Hepatocyte (in vitro differentiated cells): ENCODE measurements around the gene ABHD17A. TPM values are rescaled to one million over a fixed set of nuclear protein-coding genes. Genes with fewer than 3 reads are reported as not detected.

Experiments used
- DNase-seq: peaks from one replicate; pipeline ENCODE4 v3.0.0-alpha.2; 2016; ENCODE audit warnings: low spot score
- H2AFZ ChIP-seq: fragments of 200-600 bp; sonication (generic); 2 replicates; pipeline ENCODE4 v1.6.0; 2016; ENCODE audit warnings: antibody characterized with exemption, mild to moderate bottlenecking
- H3K27ac ChIP-seq: fragments of 200-600 bp; sonication (generic); 2 replicates; pipeline ENCODE4 v1.5.1; 2016; ENCODE audit warnings: mild to moderate bottlenecking
- H3K27me3 ChIP-seq: fragments of 200-600 bp; sonication (generic); 2 replicates; pipeline ENCODE4 v1.6.1; 2016
- H3K36me3 ChIP-seq: fragments of 200-600 bp; sonication (generic); replicated peaks from 2 replicates; pipeline ENCODE4 v1.5.1; 2016; ENCODE audit warnings: low read depth; ENCODE audit not compliant: insufficient read depth
- H3K4me1 ChIP-seq: fragments of 200-600 bp; sonication (generic); 2 replicates; pipeline ENCODE4 v1.5.1; 2016; ENCODE audit warnings: mild to moderate bottlenecking, moderate library complexity; ENCODE audit not compliant: insufficient read depth
- H3K4me2 ChIP-seq: fragments of 200-600 bp; sonication (generic); 2 replicates; pipeline ENCODE4 v1.6.0; 2016
- H3K4me3 ChIP-seq: fragments of 200-600 bp; sonication (generic); 2 replicates; pipeline ENCODE4 v1.5.1; 2016; ENCODE audit warnings: mild to moderate bottlenecking
- H3K79me2 ChIP-seq: fragments of 200-600 bp; sonication (generic); 2 replicates; pipeline ENCODE4 v1.6.0; 2017; ENCODE audit warnings: mild to moderate bottlenecking
- H3K9me2 ChIP-seq: fragments of 200-600 bp; sonication (generic); replicated peaks from 2 replicates; pipeline ENCODE4 v1.6.0; 2017; ENCODE audit warnings: mild to moderate bottlenecking; ENCODE audit not compliant: insufficient read depth
- H3K9me3 ChIP-seq: fragments of 200-600 bp; sonication (generic); 2 replicates; pipeline ENCODE4 v1.5.1; 2016; ENCODE audit warnings: low read depth, mild to moderate bottlenecking
- H4K20me1 ChIP-seq: fragments of 200-600 bp; sonication (generic); 2 replicates; pipeline ENCODE4 v1.6.0; 2016; ENCODE audit warnings: mild to moderate bottlenecking; ENCODE audit not compliant: insufficient read depth, poor library complexity, severe bottlenecking
- CTCF ChIP-seq: fragments of 200-600 bp; sonication (generic); IDR thresholded peaks from 2 replicates; pipeline ENCODE4 v1.5.1; 2016; ENCODE audit warnings: antibody characterized with exemption, mild to moderate bottlenecking; ENCODE audit not compliant: poor library complexity
- EZH2 ChIP-seq: fragments of 200-600 bp; sonication (generic); IDR thresholded peaks from 2 replicates; pipeline ENCODE4 v1.6.1; 2016; ENCODE audit warnings: antibody characterized with exemption, mild to moderate bottlenecking, borderline replicate concordance
- EZH2phosphoT487 ChIP-seq: fragments of 200-600 bp; sonication (generic); IDR thresholded peaks from one replicate; pipeline ENCODE4 v1.6.1; 2018; ENCODE audit warnings: antibody characterized with exemption, mild to moderate bottlenecking, low read depth, moderate library complexity; ENCODE audit not compliant: unreplicated experiment, severe bottlenecking
- WGBS: methylation state at CpG from one replicate; pipeline ENCODE4 v1.1.6; 2016; ENCODE audit warnings: low lambda C conversion rate; ENCODE audit errors: missing lambda C conversion rate; 5-methylcytosine and 5-hydroxymethylcytosine counted together
- polyA plus RNA-seq: library from polyadenylated mRNA; unstranded; fragments of >200 nt; fragmentation: Nextera tagmentation; extraction: Ambion mirVana; gene quantifications from 2 replicates; pipeline ENCODE4 v1.2.1, GENCODE V29; 2016
- total RNA-seq: library from RNA; depleted of rRNA; stranded (reverse); fragments of >200 nt; gene quantifications from 2 replicates; pipeline ENCODE4 v1.2.3, GENCODE V29; 2014

The ABHD17A gene
- total and polyA plus RNA-seq, 2 experiments from 2014 or later, result 62.5 to 102 TPM

- Histone ChIP-seq H3K4me3 (no peak overlapping the region), H3K9me2 (no peaks in the 10 kb centered on the region), H3K4me1 (peaks cover 72% of the 10 kb centered on the region), H3K4me2 (peak overlapping the region; percentile 98), H3K9me3 (no peaks in the 10 kb centered on the region), H3K79me2 (peaks cover 75% of the 10 kb centered on the region), H3K27me3 (no peaks in the 10 kb centered on the region), H3K27ac (peak overlapping the region; percentile 28), H4K20me1 (peaks cover 42% of the 10 kb centered on the region), H2AFZ (no peak overlapping the region), H3K36me3 (no peaks in the 10 kb centered on the region)
- TF ChIP-seq EZH2 (no peak), CTCF (no peak), EZH2phosphoT487 (no peak)
- WGBS, result 56% methylated on average over 3 of the region's 18 CpGs
- no peak for DNase-seq
Measured at GRCh38 chr19:1859331-1859781, 25.9 kb downstream of the ABHD17A start.

GRCh38 chr19:1858412-1859081 is 26.7 kb downstream of the ABHD17A start:
- H3K9me3 ChIP-seq, result no peaks in the 10 kb centered on the region
- H3K9me2 ChIP-seq, result no peaks in the 10 kb centered on the region
- peaks cover 83% of the 10 kb centered on the region for H3K79me2 ChIP-seq
- H3K4me1 ChIP-seq, result peaks cover 74% of the 10 kb centered on the region
- H3K27me3 ChIP-seq, result no peaks in the 10 kb centered on the region
- whole genome bisulfite sequencing, result 97% methylated on average over 7 of the region's 10 CpGs
- no peak overlapping the region for H3K4me3 ChIP-seq
- peak overlapping the region; percentile 97 for H3K27ac ChIP-seq
- H3K36me3 ChIP-seq, result no peaks in the 10 kb centered on the region
- H3K4me2 ChIP-seq, result peak overlapping the region; percentile 83
- TF ChIP-seq EZH2, result no peak
- TF ChIP-seq EZH2phosphoT487, result no peak
- TF ChIP-seq CTCF, result no peak
- H2AFZ ChIP-seq, result no peak overlapping the region
- DNase-seq, result no peak
- H4K20me1 ChIP-seq, result peaks cover 42% of the 10 kb centered on the region

GRCh38 chr19:1857648-1858326 is 27.5 kb downstream of the ABHD17A start:
- Histone ChIP-seq H3K36me3 (no peaks in the 10 kb centered on the region), H3K27me3 (no peaks in the 10 kb centered on the region), H3K9me3 (no peaks in the 10 kb centered on the region), H3K4me1 (peaks cover 77% of the 10 kb centered on the region), H3K4me2 (peak overlapping the region; percentile 83), H3K27ac (peak overlapping the region; percentile 97), H4K20me1 (peaks cover 45% of the 10 kb centered on the region), H3K79me2 (peaks cover 86% of the 10 kb centered on the region), H3K4me3 (no peak overlapping the region), H2AFZ (no peak overlapping the region), H3K9me2 (no peaks in the 10 kb centered on the region)
- no peak for DNase-seq
- TF ChIP-seq CTCF (no peak), EZH2phosphoT487 (no peak), EZH2 (no peak)
- WGBS, result 77% methylated on average over 10 of the region's 16 CpGs
